HepG2 (cell line): ENCODE measurements around the gene LDLRAD4. TPM values are rescaled to one million over a fixed set of nuclear protein-coding genes. Genes with fewer than 3 reads are reported as not detected.
A peak's percentile ranks its signal among the peaks of the same experiment; 100 is the strongest.

ENCODE experiments used
- ASH2L ChIP-seq: fragments of 300-600, 200-600 bp; sonication (generic); IDR thresholded peaks from 2 replicates; pipeline ENCODE4 v1.7.0; 2017; ENCODE audit warnings: low read depth, mild to moderate bottlenecking, moderate library complexity, mixed read lengths, low read length; ENCODE audit not compliant: insufficient read length
- DPF2 ChIP-seq: sonication (generic); formaldehyde crosslinking; IDR thresholded peaks from 2 replicates; pipeline ENCODE4 v1.4.0; 2020; ENCODE audit warnings: mild to moderate bottlenecking, low read depth, missing genetic modification reagents, borderline replicate concordance
- HDAC1 ChIP-seq: sonication (generic); formaldehyde crosslinking; IDR thresholded peaks from 2 replicates; pipeline ENCODE4 v1.5.1; 2020; ENCODE audit warnings: mild to moderate bottlenecking, missing genetic modification reagents
- JARID2 ChIP-seq: sonication (generic); formaldehyde crosslinking; IDR thresholded peaks from 2 replicates; pipeline ENCODE4 v1.8.1; 2023; ENCODE audit warnings: missing genetic modification reagents, inconsistent platforms; ENCODE audit not compliant: insufficient replicate concordance
- MED8 ChIP-seq: sonication (generic); formaldehyde crosslinking; IDR thresholded peaks from 2 replicates; pipeline ENCODE4 v1.8.1; 2023; ENCODE audit warnings: mild to moderate bottlenecking, missing genetic modification reagents; ENCODE audit not compliant: insufficient replicate concordance
- SKIL ChIP-seq: sonication (generic); formaldehyde crosslinking; IDR thresholded peaks from 2 replicates; pipeline ENCODE4 v1.8.0; 2022; ENCODE audit warnings: missing genetic modification reagents, mild to moderate bottlenecking, moderate library complexity, borderline replicate concordance
- TFDP1 ChIP-seq: IDR thresholded peaks from 2 replicates; pipeline ENCODE4 v1.6.1; 2016; ENCODE audit warnings: missing compliant biosample characterization, missing genetic modification reagents, borderline replicate concordance
- THYN1 ChIP-seq: sonication (generic); formaldehyde crosslinking; IDR thresholded peaks from 2 replicates; pipeline ENCODE4 v1.8.1; 2023; ENCODE audit warnings: low read depth, mild to moderate bottlenecking, moderate library complexity, missing genetic modification reagents, borderline replicate concordance
- ZBTB26 ChIP-seq: IDR thresholded peaks from 2 replicates; pipeline ENCODE4 v1.6.1; 2016; ENCODE audit warnings: missing compliant biosample characterization, missing genetic modification reagents, borderline replicate concordance
- ZBTB38 ChIP-seq: sonication (generic); formaldehyde crosslinking; IDR thresholded peaks from 2 replicates; pipeline ENCODE4 v1.5.1; 2020; ENCODE audit warnings: mild to moderate bottlenecking, missing genetic modification reagents
- ZNF121 ChIP-seq: sonication (generic); formaldehyde crosslinking; IDR thresholded peaks from 2 replicates; pipeline ENCODE4 v1.5.0; 2020; ENCODE audit warnings: mild to moderate bottlenecking, missing genetic modification reagents
- ZNF280B ChIP-seq: sonication (generic); formaldehyde crosslinking; IDR thresholded peaks from 2 replicates; pipeline ENCODE4 v1.5.0; 2020; ENCODE audit warnings: missing genetic modification reagents, mild to moderate bottlenecking, borderline replicate concordance
- ZNF362 ChIP-seq: sonication (generic); formaldehyde crosslinking; IDR thresholded peaks from 2 replicates; pipeline ENCODE4 v1.4.0; 2020; ENCODE audit warnings: missing genetic modification reagents, mild to moderate bottlenecking, borderline replicate concordance
- ZNF589 ChIP-seq: sonication (generic); formaldehyde crosslinking; conservative IDR thresholded peaks from 2 replicates; pipeline ENCODE4 v1.8.0; 2022; ENCODE audit warnings: mild to moderate bottlenecking, moderate library complexity, missing genetic modification reagents
- ZNF710 ChIP-seq: sonication (generic); formaldehyde crosslinking; IDR thresholded peaks from 2 replicates; pipeline ENCODE4 v1.5.0; 2020; ENCODE audit warnings: mild to moderate bottlenecking, missing genetic modification reagents, borderline replicate concordance
- ZNF788 ChIP-seq: sonication (generic); formaldehyde crosslinking; IDR thresholded peaks from 2 replicates; pipeline ENCODE4 v1.5.0; 2020; ENCODE audit warnings: mild to moderate bottlenecking, missing genetic modification reagents, borderline replicate concordance
- polyA plus RNA-seq, 8 experiments: library from polyadenylated mRNA; depleted of rRNA in 3 of 8; stranded (reverse) in 7 of 8; unstranded in 1 of 8; fragments of >200 nt; fragmentation: Illumina TruSeq in 4 of 8; extraction: Trizol in 4 of 8; gene quantifications; 2 replicates each; pipeline versions ENCODE4 v1.2.1 to v1.2.3, GENCODE V29; 2011 to 2016; ENCODE audit warnings: low read depth in 4 of 8, missing spikeins in 1 of 8, mixed read lengths in 1 of 8; ENCODE audit not compliant: insufficient read depth in 1 of 8
- total RNA-seq, 5 experiments: library from RNA; depleted of rRNA; stranded (reverse); fragments of >200 nt; fragmentation: Illumina TruSeq; extraction: Trizol; gene quantifications; 2 replicates each; pipeline ENCODE4 v1.2.3, GENCODE V29; 2016; ENCODE audit warnings: low read depth in 1 of 5

Gene LDLRAD4
- total and polyA plus RNA-seq, 2 of the 13 experiments (the other 11 are each of a cell fraction or from before 2014, with no cell fraction given) = 13.6 to 20.9 TPM

GRCh38 chr18:13541621-13542519 is 323.3 kb downstream of the LDLRAD4 start (continued):
- peak; percentile 57; the same call in 1 of the 2 replicates for TF ChIP-seq ZNF280B (CRISPR knock-in tag)
- TF ChIP-seq ZNF589 (CRISPR knock-in tag) = 0 out of 2 replicates have a peak, but pooled peaks have one; percentile 57
- TF ChIP-seq JARID2 (CRISPR knock-in tag) = no peak
- peak; percentile 63 for TF ChIP-seq ASH2L
- 0 out of 2 replicates have a peak, but pooled peaks have one; percentile 11 for TF ChIP-seq ZBTB26 (CRISPR knock-in tag)
- 0 out of 2 replicates have a peak, but pooled peaks have one; percentile 32 for TF ChIP-seq THYN1
- TF ChIP-seq DPF2 (CRISPR knock-in tag) = peak; percentile 89
- peak; percentile 86 for TF ChIP-seq ZBTB38 (CRISPR knock-in tag)
- TF ChIP-seq TFDP1 = peak; percentile 65; the same call in 1 of the 2 replicates
- peak; percentile 48; the same call in 1 of the 2 replicates for TF ChIP-seq ZNF788 (CRISPR knock-in tag)
- TF ChIP-seq SKIL = peak; percentile 99
- TF ChIP-seq ZNF121 (CRISPR knock-in tag) = peak; percentile 71; the same call in 1 of the 2 replicates
- peak; percentile 91 for TF ChIP-seq HDAC1 (CRISPR knock-in tag)
- TF ChIP-seq ZNF710 (CRISPR knock-in tag) = peak; percentile 64; the same call in 1 of the 2 replicates
- TF ChIP-seq ZNF362 (CRISPR knock-in tag) = peak; percentile 76; the same call in 1 of the 2 replicates
- TF ChIP-seq MED8 (CRISPR knock-in tag) = peak; percentile 48
